GM10847 (cell line): ENCODE results near the gene NCKAP1.

ENCODE experiments used
- POLR2A ChIP-seq: IDR thresholded peaks from 2 replicates; pipeline ENCODE4 v1.6.1; 2011; ENCODE audit not compliant: insufficient read length; ENCODE audit errors: extremely low read depth

The NCKAP1 gene

GRCh38 chr2:182911813-182912517 lies 126.3 kb downstream of the NCKAP1 start:
- TF ChIP-seq POLR2A = no peak

DNA sequence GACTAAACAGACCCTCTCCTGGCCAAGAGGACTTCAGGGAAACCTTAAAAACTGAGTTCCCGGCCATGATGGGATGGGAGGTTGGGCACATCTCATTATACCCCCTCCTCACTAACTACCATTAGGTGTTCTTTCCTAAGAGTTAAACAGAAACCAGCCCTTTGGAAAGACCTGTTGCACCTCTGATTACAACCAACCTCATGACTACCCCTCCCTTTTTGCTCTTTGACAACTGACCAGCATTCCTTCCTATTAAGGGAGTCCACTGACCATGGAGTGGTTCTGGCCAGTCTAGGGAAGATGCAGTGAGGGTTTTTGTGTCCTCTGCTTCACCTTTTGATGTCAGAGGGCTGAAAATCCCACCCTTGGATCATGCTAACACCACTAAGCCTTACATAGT lies 127.3 kb downstream of the NCKAP1 start:
- TF ChIP-seq POLR2A = no peak

DNA sequence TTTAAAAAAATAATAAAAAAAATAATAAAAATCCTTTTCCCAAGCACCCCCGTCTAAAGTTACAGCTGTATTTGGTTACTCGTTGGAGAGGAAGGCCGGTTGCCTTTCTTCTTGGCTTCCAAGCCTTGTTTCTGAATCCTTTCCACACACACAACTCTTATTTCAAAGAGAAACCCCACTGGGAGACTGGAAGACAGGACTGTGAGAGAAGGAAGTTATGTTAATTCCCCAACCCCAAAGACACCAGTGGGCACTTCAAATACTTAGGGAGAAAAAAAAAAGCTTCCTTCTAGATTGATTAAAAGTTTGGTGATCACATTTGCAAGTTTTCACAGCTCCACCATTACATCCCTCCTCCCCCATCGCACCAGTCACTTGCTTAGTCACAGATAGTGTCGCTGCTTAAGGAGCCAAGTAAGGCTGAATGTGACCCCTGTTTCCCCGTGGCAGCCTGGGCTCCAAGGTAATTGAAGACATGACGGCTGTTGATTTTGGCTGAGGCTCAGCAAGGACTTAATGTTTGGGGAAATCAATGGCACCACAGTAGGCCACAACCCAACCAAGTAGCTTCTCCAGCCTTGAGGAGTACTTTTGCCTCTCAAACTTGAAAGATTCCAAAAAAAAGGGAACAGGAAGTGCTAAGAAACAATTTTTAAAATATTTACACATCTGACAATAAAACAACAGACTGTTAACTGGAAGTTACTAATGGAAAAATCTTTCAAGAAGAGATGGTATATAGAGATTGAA lies 131.0 kb downstream of the NCKAP1 start:
- no peak for TF ChIP-seq POLR2A

DNA sequence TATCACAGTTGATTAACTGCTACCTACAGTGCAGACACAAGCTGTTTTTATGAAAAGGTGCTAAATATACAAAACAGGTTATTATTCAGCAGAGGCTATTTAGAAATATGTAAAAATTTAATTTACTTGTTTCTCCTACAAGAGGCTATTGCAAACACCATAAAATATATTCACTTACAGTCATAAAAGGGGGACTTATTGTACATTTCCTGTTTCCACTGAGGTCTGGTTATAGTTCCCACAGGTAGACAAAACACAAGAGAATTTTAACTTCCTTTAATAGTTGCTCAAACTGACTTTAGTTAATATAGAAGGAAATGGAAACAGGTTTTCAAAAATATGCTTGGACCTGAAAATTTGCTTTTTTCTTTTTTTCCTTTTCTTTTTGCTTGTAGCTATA lies 131.8 kb downstream of the NCKAP1 start:
- no peak for TF ChIP-seq POLR2A

DNA sequence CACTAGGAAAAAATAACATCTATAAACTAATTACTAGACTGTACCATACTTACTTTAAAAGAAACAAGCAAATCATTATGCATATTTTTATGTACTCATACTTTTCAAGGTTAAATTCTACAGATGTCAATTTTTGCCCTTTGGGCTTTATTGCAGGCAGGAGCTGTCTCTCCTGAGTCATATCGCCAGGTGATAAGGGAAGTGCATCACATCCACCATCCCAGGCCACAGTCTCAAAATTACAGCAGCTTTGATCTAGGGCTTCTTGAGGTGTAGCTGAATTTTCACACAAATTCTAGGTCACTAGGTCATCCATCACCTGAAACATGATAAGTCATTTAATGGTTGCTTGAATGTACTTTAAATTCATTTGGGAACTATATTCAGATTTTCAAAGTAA lies 133.4 kb downstream of the NCKAP1 start:
- no peak for TF ChIP-seq POLR2A

DNA sequence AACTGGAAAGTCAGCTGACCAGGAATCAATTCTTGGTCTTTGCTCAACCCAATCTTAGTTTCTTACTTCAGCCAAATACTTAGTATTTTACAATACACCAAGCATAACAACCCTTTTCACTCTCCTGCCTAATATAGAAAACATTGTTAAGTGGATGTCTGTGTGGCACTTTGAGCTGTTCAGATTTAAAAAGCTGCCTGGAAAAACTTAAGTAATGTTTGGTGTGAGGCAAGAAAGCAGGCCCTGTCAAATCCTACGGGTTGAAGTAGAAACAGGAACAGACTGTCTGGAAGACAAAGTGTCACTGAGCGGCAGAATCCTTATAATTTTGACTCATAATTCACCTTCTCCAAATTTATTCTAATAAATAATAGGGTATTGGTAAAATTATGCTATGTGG lies 134.7 kb downstream of the NCKAP1 start:
- TF ChIP-seq POLR2A = no peak

GRCh38 chr2:182901748-182902147 lies 136.5 kb downstream of the NCKAP1 start:
- TF ChIP-seq POLR2A = no peak

- TF ChIP-seq POLR2A = no peak
Observed at GRCh38 chr2:182898718-182899117, 139.5 kb downstream of the NCKAP1 start.

- no peak for TF ChIP-seq POLR2A
Observed at GRCh38 chr2:182897137-182897536, 141.1 kb downstream of the NCKAP1 start.

GRCh38 chr2:182895798-182896197 lies 142.5 kb downstream of the NCKAP1 start:
- TF ChIP-seq POLR2A = no peak

DNA sequence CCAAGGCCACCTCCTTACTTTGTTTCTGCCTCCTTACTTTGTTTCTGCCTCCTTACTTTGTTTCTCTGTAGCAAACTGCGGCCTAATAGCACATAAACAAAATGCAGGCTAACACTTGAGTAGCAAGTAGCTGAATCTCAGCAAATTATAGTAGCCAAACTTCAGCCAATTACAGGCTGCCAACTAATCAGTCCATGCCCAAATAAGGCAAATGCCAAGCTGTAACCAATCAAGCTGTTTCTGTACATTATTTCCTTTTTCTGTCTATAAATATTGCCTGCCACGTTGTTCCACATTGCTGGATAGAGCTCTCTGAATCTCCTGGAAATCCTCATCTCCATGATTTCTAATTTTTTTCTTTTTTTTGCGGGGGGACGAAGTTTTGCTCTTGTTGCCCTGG lies 143.1 kb downstream of the NCKAP1 start:
- no peak for TF ChIP-seq POLR2A

DNA sequence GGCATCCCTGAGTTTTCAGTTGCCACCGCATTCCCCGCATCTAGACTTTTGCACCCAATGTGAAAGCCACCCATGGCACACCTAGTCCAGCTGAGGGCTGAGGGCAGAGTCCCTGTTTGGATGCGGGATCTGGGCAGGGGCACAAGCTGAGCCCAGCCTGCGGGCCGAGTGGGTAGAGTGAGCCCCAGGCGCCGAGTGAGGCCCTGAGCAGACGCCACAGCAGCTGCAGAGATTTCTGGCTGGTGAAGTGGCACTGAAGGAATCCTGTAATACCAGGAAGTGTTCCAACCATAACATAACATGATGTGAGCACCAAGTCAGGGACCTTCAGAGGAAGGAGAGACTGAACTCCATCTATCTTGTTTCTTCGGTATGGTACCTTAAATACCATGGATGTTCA lies 144.1 kb downstream of the NCKAP1 start:
- TF ChIP-seq POLR2A = no peak

- no peak for TF ChIP-seq POLR2A
Observed at GRCh38 chr2:182893666-182894065, 144.6 kb downstream of the NCKAP1 start.

GRCh38 chr2:182891611-182892010 lies 146.6 kb downstream of the NCKAP1 start:
- TF ChIP-seq POLR2A = no peak

- no peak for TF ChIP-seq POLR2A
Observed at GRCh38 chr2:182890773-182891378, 147.4 kb downstream of the NCKAP1 start.

DNA sequence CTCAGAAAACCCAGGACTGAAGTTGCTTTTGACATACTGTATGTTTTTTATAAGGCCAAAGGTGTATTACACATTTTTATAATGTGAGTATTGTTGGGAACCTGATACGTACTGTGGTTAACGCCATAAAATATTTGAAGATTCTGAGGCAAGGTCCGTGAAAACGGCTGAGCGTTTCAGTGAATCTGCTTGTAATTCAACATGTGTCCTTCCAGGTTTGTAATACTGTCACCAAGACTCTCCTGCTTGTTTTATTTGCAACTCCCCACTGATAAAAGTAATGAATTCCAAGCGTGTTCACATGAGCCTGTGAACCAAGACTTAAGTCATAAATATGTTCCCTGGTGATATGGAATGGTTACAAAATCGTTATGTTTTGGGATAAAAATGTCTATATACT lies 148.0 kb downstream of the NCKAP1 start:
- TF ChIP-seq POLR2A = no peak

DNA sequence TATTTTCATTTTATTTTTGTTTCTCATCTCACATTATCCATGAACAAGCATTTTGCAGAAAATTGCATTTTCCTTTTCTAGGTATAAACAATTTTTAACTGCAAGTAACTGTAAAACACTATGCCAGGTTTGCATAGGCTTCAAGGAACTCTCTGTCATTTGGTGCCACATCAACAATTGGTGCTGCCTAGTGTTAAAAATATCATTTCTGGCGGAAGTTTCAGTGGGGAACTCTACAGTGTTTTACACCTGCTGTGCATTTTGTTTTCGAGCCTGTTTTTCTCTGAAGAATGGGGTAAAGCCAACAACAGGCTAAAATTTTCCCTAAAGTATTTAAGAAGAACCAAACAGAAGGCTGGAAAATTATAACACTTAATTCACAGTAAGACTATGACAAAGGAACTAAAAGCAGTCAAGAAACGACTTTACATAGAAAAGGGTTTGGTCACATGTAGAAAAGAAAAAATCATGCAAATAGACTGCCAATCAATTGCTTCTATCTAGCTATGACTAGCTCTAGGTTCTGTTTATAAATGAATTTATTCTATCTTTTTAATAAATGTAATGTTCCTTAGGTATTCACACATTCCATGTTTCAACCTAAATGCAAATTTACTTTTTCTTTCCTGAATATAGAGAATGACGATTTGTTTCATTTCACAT lies 150.4 kb downstream of the NCKAP1 start:
- TF ChIP-seq POLR2A = no peak
